ENCODE data around the gene IL18.

Gene IL18

GRCh38 chr11:112211536-112211935 is 47.6 kb upstream of the IL18 start:
- Histone ChIP-seq H3K9me3 (replicated peaks; ENCODE audit: insufficient read depth, low read length) (no peaks in the 10 kb centered on the region), H3K9ac (ENCODE audit: low read length) (no peak overlapping the region), H3K27ac (ENCODE audit: low read length) (no peak overlapping the region), H3K79me2 (ENCODE audit: low read length) (no peaks in the 10 kb centered on the region), H4K20me1 (ENCODE audit: insufficient read depth, low read length) (no peaks in the 10 kb centered on the region), H3K36me3 (replicated peaks; ENCODE audit: insufficient read depth, low read length) (no peaks in the 10 kb centered on the region), H3F3A (ENCODE audit: insufficient read depth, low read length) (no peaks in the 10 kb centered on the region), H2AFZ (ENCODE audit: low read length) (no peak overlapping the region), H3K4me1 (ENCODE audit: low read length) (peaks cover 6% of the 10 kb centered on the region; the same call in 1 of the 2 replicates), H3K4me2 (ENCODE audit: low read depth, low read length) (no peak overlapping the region), H3K4me3 (ENCODE audit: low read length) (no peak overlapping the region), H3K9me2 (replicated peaks; ENCODE audit: insufficient read depth, low read length) (no peaks in the 10 kb centered on the region), H3K27me3 (replicated peaks; ENCODE audit: insufficient read depth, low read length) (no peaks in the 10 kb centered on the region)
- TF ChIP-seq EZH2phosphoT487 (IDR thresholded peaks at IDR 0.05; ENCODE audit: low read length) (no peak), CTCF (IDR thresholded peaks at IDR 0.05; ENCODE audit: low read length) (no peak), EZH2 (optimal IDR thresholded peaks at IDR 0.05; ENCODE audit: low read depth, low read length) (no peak)
- DNase-seq = no peak

GRCh38 chr11:112210890-112211289 is 47.0 kb upstream of the IL18 start:
- H3K36me3 ChIP-seq (replicated peaks; ENCODE audit: insufficient read depth, low read length) = no peaks in the 10 kb centered on the region
- no peaks in the 10 kb centered on the region for H3K79me2 ChIP-seq (ENCODE audit: low read length)
- no peaks in the 10 kb centered on the region for H3F3A ChIP-seq (ENCODE audit: insufficient read depth, low read length)
- no peak overlapping the region for H2AFZ ChIP-seq (ENCODE audit: low read length)
- H4K20me1 ChIP-seq (ENCODE audit: insufficient read depth, low read length) = no peaks in the 10 kb centered on the region
- no peak for TF ChIP-seq EZH2 (optimal IDR thresholded peaks at IDR 0.05; ENCODE audit: low read depth, low read length)
- TF ChIP-seq CTCF (IDR thresholded peaks at IDR 0.05; ENCODE audit: low read length) = no peak
- no peak for TF ChIP-seq EZH2phosphoT487 (IDR thresholded peaks at IDR 0.05; ENCODE audit: low read length)
- no peak overlapping the region for H3K4me3 ChIP-seq (ENCODE audit: low read length)
- no peak for DNase-seq
- H3K9me2 ChIP-seq (replicated peaks; ENCODE audit: insufficient read depth, low read length) = no peaks in the 10 kb centered on the region
- H3K27me3 ChIP-seq (replicated peaks; ENCODE audit: insufficient read depth, low read length) = no peaks in the 10 kb centered on the region
- H3K4me1 ChIP-seq (ENCODE audit: low read length) = peaks cover 6% of the 10 kb centered on the region; the same call in 1 of the 2 replicates
- H3K27ac ChIP-seq (ENCODE audit: low read length) = no peak overlapping the region
- no peak overlapping the region for H3K9ac ChIP-seq (ENCODE audit: low read length)
- no peaks in the 10 kb centered on the region for H3K9me3 ChIP-seq (replicated peaks; ENCODE audit: insufficient read depth, low read length)
- H3K4me2 ChIP-seq (ENCODE audit: low read depth, low read length) = no peak overlapping the region

GRCh38 chr11:112206071-112206470 is 42.2 kb upstream of the IL18 start:
- H3K27ac ChIP-seq (ENCODE audit: low read length) = no peak overlapping the region
- no peaks in the 10 kb centered on the region for H4K20me1 ChIP-seq (ENCODE audit: insufficient read depth, low read length)
- H3K9ac ChIP-seq (ENCODE audit: low read length) = no peak overlapping the region
- no peaks in the 10 kb centered on the region for H3K27me3 ChIP-seq (replicated peaks; ENCODE audit: insufficient read depth, low read length)
- no peak overlapping the region for H3K4me3 ChIP-seq (ENCODE audit: low read length)
- H3F3A ChIP-seq (ENCODE audit: insufficient read depth, low read length) = no peaks in the 10 kb centered on the region
- H3K4me1 ChIP-seq (ENCODE audit: low read length) = peaks cover 2% of the 10 kb centered on the region; the same call in 1 of the 2 replicates
- no peaks in the 10 kb centered on the region for H3K9me3 ChIP-seq (replicated peaks; ENCODE audit: insufficient read depth, low read length)
- no peak for TF ChIP-seq EZH2phosphoT487 (IDR thresholded peaks at IDR 0.05; ENCODE audit: low read length)
- no peak for TF ChIP-seq CTCF (IDR thresholded peaks at IDR 0.05; ENCODE audit: low read length)
- TF ChIP-seq EZH2 (optimal IDR thresholded peaks at IDR 0.05; ENCODE audit: low read depth, low read length) = no peak
- H3K36me3 ChIP-seq (replicated peaks; ENCODE audit: insufficient read depth, low read length) = no peaks in the 10 kb centered on the region
- H2AFZ ChIP-seq (ENCODE audit: low read length) = no peak overlapping the region
- H3K79me2 ChIP-seq (ENCODE audit: low read length) = no peaks in the 10 kb centered on the region
- no peak for DNase-seq
- no peaks in the 10 kb centered on the region for H3K9me2 ChIP-seq (replicated peaks; ENCODE audit: insufficient read depth, low read length)
- no peak overlapping the region for H3K4me2 ChIP-seq (ENCODE audit: low read depth, low read length)

All from MM.1S (cell line).